SHP77 treated with DMSO at 0.1 percent for 48 hours (cell line): ENCODE measurements around the gene MTCL3.
A peak's percentile ranks its signal among the peaks of the same experiment; 100 is the strongest.
"Not testable (repeated sequence)": the region's sequence is repeated elsewhere in the genome, so short reads cannot be mapped to it uniquely, and the experiment has no call there.

Experiments used
- DNase-seq: peaks from one replicate; lab custom pipeline; 2025; lab: John Stamatoyannopoulos, UW

The MTCL3 gene

DNA sequence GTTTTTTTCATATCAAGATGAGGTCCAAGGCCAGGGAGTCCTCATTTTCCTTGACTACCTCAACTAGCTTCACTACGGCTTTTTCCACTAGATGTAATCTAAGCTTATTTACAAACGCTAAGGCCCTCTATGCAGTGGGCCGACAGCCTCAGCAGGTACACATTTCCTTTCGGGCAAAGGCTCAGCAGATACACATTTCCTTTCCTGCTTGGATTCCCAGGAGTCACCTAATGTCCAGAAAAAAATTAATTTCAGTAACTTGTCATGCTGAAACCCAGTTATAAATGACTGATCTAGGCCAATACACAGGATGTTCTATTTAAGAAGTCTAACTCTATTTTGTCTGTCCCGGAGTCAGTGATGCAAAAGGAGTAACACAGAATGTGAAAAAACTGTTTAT, 52.7 kb downstream of the MTCL3 start:
- no peak for DNase-seq

DNA sequence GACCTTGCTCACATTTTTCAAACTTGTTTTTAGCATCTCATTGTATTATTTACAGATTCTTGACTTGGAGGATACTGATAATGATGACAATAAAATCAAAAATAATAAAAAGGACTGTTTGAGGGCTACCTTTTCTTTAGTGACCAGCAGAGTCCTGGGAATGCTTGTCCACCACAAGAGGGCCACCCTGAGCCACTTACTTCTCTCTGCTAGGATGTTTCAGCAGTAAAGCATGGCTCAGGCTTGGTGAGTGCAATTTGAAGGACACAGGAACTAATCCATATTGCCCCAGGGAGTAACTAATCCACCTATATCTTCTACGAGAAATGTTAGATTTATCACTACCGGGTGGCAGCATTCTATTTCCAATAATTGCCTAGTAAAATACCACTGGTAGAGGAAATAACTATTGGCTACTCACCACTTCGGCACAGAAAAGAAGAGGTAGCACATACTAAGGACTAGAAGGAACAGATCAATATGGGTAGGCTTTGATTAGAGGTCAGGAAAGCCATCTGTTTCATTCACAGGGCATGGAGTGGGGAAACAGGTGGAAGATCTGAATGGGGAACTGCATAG, 54.2 kb downstream of the MTCL3 start:
- DNase-seq, result peak; percentile 11

DNA sequence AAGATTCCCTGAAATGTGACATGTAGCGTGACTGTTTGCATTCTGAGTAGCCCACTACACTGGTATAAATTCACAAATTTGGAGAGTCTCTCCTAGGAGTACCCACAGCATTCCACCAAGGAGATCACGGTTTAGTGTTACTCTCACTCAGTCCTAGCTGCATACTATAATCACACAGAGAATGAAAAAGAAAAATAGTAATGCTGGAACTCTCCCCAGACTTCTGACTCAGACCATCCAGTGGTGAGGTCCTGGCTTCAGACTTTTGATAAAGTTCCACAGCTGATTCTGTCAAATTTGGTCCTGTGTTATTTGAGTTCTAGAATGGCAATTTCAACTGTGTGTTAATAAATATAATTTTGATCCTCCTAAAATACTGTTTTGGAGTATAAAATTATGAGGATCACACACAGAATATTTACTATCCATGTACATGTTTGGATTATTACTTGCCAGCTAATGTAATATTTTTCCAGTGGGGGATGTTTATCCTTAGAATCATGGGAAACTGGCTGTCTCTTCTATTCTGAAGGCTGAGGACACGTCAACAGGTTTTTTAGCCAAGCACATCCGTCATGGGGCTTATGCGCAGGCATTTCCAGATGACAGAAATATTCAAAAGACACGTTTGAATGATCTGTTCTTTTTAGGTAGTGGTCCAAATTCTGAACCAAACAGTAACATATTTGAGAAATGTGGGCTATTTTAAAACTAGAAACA, 54.8 kb downstream of the MTCL3 start:
- no peak for DNase-seq

DNA sequence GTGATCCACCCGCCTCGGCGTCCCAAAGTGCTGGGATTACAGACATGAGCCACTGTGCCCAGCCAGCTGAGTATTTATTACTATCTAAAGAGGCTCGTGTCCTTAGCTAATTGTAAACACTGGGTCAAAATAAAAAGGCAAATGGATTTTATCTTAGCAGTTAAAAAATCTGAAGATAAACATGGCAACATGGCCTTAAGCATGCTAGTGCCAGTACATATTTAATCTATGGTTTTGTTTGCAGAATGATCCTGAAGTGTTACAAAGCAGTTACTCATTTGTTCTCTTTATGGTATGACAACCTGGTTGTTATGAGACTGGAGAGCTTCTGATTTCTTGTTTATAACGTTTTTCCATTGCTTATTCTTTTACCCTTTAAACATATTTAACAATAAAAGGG, 56.1 kb downstream of the MTCL3 start:
- no peak for DNase-seq

DNA sequence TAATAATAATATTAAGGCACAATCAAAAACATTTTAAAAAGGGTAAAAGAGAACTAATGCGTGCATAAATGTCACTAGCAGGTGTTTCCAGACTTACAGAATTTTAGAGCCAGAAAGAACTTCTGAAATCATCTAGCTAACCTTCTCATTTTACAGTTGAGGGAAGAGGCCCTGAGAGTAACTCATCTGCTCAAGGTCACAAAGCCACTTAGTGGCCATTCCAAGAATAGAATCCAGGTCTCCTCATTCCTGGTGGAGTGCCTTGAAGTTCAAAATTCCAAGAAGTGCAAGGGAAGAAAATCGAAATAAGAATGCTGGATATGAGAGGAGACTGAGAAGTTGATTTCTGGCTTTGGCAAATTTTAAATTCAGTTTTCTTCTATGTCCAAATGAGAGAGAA, 56.8 kb downstream of the MTCL3 start:
- DNase-seq, result no peak

DNA sequence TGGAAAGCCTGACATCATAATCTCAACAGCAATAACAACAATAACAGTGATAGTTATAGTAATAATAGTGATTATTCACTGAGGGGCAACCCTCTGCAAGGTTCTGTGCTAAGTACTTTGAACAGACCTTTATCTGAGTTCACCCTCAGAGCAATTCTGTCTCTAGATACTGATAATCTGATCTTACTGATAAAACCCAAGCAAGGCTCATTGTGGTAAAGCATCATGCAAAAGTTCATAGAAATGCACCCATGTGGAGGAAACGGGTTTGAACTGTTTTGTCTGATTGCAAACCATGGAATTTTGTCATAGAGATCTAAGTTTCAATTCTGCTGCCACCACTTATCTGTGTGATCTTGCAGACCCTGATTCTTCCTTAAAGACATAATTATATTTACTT, 58.7 kb downstream of the MTCL3 start:
- no peak for DNase-seq

DNA sequence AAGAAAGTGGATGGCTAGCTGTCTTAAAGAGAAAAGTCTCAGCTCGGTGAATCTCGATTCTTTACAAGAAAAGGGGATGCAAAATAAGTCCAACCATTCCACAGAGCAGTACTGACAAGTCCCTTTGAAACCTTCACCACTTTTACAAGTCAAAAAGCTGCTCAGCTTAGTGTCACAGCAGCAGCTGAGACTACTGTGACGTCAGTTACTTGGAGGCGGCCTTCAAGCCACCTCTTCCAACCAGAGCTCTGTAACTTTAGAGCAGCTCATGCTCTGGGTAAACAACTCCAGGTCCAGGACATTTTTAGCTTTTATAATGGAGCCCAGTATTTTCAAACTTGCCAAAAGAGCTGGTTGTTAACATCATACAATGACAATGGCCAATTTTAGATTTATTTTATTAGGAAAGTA, 59.9 kb downstream of the MTCL3 start, which contains the start of gene KIAA0408:
Gene KIAA0408 (minus strand): TSS at position 159 of the 411 bp plus-strand sequence. CDS start 5,408 bp downstream, outside the sequence.
- DNase-seq, result no peak

DNA sequence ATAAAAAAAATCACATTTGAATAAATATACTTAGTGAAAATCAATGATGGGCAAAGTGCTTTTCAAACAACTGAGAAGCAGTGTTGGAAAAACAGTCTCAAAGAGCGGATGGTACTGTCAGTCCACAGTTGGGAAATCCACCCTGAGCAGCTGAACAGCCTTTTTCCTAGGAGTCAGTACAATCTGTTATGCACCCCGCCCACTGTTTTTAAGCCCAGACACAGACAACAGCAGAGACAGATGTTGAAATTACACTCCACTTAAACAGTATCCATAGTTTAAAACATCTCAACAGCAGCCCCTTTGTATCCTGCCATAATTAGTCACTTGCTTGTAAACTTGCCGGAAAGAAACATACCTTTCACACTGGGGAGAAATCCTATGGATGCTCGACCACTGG, 60.3 kb downstream of the MTCL3 start:
- DNase-seq, result no peak

DNA sequence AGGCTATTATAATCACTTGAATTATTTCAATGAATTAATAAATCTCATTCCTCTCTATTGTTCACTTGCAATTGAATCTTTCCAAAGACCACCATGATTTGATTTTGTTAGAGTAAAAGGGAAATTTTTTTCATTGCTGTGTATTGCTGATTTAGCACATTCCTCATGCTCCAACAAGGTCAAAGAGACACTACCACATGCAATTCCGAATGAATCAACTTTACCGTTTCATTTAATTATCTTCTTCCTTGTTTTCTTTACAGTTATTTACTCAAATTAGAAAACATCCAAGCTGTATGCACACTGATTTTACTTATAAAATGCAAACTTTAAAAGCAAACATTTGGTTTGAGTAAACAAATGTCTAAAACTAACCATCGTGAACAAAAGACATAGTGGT, 60.9 kb downstream of the MTCL3 start:
- no peak for DNase-seq

DNA sequence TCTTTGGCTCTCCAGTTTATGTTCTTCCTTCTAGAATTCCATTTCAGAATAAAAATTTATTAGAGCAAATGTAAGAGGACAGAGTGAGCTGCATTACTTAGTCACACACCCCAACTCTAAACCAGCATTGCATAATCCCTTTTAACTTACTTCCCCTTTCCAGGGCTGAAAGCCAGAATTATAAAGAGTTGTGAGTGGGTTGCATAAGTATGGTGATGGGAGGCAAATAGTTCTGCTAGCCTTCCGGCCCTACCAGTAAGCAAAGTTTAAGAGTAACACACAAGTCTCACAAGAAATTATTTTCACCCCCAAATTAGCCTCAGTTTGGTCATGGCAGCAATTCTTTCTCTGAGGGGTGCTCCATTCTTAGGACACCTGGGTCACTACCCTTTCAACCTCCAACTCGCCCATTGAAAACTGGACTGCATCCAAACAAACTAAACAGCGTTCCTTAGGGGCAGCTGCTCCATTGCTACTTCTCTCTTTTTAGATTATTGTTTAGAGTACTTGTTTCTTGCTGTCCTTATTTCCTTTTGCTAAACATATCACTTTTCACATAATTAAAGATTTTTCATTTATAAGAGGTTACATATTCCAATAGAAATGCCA, 61.6 kb downstream of the MTCL3 start:
- no peak for DNase-seq

DNA sequence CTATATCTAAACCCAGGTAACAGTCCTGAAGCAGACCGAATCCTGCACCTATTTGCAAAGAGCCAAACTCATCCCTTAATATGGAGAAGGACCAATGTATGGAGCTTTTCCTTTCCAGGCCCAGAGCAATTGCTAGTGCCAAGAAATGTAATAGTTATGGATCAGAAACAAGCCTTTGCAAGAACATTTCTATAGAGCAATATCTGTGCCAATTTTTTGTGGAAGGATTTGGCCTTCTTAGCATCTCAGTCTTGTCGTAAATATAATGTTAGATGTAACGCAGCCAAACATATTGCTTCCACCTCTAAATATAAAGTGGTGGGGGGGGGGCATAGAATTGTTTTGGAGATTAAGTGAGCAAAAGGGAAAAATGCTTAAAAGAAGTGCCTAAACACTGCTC, 62.7 kb downstream of the MTCL3 start:
- DNase-seq, result no peak

DNA sequence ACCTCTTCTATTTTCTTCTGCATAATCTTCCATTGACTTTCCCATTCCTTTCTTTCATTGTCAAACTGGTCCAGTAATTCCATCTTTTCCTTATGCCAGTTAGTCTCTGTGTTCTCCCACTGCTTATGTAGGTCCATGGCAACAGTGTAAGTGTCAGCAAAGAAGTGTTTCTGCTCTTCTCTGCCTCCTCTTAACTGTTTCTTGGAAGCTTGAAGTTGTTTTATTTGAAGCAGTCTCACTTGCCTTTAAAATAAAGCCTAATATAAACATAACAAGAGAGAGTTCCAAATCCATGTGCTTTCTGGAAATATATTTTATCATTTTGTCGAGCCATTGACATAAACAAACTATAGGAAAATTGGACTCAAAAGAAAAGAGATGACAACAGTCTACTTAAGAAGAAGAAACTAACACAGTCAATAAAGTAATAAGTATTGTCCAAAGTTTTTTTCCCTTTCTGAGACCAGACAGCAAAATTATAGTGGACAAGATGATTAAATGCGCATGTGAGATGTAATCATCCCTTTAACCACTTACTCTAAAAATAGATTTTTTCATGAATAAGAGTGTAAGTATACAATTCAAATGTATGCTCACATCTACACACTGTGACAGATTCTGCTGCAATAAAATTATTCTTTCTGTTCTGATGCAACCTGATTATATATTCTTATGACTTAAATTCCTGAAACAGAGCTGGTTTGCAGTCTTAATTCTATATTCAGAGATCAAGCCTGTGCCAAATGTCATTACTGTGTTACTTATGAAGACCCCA, 65.1 kb downstream of the MTCL3 start:
- no peak for DNase-seq

DNA sequence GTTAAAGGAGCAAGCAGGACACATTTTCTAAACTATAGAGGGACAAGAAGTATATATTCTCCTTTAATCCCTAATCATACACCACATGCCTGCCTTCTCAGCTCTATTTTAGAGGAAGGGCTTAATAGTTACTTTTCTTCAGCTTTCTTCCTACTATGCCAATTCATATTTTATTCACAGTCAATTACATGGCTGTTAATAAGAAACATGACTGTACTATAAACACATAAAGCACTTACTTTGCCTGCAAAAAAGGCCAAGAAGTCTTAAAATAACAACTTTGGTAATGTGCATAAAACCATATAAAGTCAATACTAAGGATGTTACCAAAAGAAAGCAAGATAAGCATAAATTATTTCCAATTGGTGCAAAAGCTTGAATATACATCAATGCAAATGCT, 66.3 kb downstream of the MTCL3 start:
- DNase-seq, result no peak

DNA sequence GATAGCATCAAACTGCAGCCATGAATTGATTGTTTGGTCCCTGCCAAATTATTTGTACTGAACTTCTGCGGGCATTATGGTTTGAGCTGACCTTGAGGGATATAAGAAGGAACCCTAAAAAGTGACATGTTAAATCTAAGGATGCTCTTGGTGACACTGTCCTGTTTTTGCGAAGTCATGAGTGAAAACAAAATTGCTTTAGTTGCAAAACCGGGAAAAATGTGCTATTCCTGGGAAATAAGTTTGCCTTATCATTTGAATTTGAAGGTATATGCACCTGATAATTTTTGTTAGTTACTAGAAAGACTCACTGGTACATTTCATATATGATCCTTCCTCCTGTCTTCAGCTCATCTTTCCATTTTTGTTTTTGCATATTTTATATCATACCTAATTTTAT, 67.7 kb downstream of the MTCL3 start:
- no peak for DNase-seq

DNA sequence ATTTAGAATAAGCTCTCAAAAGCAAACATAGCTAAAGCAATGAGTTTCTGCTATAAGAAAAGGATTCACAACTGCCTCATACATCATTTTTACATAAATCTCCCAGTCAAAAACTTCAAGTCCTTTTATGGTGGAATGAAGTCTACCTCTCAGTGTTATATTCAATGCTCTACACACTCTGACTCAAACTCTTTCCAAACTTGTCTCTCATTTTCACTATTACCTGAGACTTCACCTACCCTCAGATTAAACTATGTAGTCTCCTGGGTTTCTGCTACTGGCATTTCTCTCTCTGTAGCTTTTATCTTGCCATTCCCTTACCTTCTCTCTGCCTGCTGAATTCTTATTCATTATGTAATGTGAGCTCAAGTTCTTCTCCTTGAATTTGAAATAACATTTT, 71.4 kb downstream of the MTCL3 start:
- DNase-seq, result no peak

DNA sequence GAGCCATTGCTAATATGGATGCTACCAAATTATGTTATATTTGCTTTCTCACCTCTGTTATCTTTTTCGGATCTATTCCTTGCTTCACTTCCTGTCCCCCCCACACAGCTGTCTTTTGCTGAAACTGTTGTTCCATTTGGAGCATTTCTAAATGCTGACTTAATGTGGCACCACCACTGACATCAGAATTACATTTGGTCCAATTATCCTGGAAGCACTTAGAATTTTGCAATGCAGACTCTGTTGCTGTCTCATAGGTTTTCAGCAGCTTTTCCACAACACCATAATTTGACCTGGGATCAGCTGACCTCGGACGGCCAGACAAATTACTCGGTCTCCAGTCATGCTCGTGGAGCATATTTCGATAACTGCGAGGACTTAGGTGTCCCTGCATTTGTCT, 72.8 kb downstream of the MTCL3 start:
- no peak for DNase-seq

DNA sequence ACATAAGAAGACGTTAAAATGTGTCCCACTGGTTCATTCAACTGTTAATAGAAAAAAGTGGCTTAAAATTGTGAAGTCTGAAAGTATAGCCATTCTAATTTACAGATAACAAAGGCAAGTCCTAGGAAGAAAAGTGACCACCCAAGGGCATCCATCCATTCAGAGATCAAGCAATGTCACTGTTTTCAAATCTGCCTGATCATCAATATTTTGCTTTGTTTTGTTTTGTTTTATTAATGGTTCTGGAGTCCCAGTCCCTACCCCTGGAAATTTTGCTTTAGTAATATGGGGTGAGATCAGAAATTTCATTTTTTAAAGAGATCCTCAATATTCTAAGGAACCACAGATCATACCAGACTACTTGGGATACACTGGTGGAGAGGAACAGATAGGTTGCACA, 77.3 kb downstream of the MTCL3 start:
- DNase-seq, result no peak

DNA sequence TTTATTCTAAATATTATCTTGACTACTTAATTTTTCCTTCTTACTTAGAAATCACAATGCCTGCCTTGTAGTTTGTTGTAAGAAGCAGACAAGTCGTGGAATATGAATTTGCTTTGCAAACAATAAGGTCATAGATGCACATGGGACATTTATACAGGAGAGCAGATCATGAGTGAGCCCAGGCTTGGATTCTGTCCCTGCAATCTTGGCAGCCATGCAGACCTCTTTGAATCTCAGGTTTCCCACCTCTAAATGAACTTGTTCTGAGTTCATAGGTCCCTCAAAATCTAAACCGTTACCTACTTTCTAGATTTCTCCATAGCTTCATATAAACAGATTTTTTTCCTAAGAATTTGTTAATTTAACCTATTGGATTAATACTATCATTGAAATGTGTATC, 79.4 kb downstream of the MTCL3 start:
- no peak for DNase-seq

DNA sequence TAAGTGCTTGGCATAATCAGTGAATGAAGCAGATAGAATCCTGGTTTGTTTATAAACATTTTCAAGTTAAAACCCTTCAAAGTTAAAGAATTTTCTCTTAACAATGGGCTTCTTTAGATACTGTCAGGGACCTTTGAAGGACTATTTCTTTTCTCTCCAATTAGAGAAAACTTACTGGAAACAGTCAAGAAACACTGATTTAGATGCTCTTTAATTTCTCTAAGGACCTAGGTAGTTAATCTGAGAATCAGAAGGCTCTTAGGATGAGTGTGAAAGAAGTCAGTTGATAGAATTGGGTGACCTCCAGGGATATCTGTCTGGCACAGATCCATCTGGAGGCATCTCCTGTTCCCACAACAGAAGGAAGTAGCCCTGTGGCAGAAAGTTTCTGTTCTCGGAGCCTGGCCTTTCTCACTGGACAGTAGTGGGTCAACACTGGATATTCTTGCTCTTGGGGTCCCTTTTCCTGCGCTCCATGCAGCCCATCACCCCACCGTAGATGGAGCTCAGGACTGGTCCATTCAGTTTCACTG, 82.5 kb downstream of the MTCL3 start:
- DNase-seq, result no peak

DNA sequence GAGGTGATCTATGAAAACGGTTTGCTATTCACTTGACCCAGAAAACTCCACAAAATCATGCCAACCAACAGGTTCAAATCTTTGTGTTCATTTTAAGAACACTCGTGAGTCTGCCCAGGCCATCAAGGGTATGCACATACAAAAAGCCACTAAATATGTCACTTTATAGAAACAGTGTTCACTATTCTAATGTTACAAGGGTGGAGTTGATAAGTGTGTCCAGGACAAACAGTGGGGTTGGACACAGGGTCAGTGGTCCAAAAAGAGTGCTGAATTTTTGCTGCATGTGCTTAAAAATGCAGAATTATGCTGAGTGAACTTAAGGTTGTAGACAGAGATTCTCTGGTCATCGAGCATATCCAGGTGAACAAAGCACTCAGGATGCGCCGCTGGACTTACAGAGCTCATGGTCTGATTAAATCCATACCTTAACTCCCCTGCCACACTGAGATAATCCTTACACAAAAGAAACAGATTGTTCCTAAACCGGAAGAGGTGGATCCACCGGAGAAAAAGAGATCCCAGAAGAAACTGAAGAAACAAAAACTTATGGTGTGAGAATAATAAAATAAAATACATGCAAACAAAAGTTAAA, 83.4 kb downstream of the MTCL3 start:
- DNase-seq, result no peak

DNA sequence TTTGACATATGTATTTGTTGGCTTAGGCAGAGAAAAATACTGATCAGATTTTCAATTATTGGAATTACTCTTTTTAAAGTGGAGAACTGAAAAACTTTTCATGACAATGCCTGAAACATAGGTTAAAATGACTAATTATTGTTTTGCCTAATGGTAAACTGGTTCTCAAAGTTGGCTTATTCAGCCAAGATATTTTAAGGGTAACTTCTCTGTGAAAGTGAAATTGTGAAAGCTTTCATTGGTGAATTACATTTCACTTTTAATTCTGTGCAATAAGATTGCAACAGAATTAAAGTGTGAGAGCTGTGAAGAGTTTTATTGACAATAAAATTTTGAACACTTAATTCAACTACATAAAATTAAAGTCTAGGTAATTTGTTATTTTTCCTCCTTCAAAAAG, 84.5 kb downstream of the MTCL3 start:
- DNase-seq, result no peak

DNA sequence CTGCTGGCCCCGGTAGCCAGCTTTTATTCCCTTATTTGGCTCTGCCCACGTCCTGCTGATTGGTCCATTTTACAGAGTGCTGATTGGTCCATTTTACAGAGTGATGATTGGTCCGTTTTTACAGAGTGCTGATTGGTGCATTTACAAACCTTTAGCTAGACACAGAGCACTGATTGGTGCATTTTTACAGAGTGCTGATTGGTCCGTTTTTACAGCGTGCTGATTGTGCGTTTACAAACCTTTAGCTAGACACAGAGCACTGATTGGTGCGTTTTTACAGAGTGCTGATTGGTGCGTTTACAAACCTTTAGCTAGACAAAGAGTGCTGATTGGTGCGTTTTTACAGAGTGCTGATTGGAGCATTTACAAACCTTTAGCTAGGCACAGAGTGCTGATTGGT, 90.6 kb downstream of the MTCL3 start:
- DNase-seq, result not testable (repeated sequence)
